H1 (cell line): ENCODE data around the gene PRDM1. TPM values are rescaled to one million over a fixed set of nuclear protein-coding genes. Genes with fewer than 3 reads are reported as not detected.
A peak's percentile ranks its signal among the peaks of the same experiment; 100 is the strongest.

Experiments used
- CTCF ChIA-PET: fragments of 300-600 bp; sonication (Branson Sonifier 250); formaldehyde crosslinking; loops from one replicate; lab custom pipeline; 2021; ENCODE audit not compliant: partially characterized antibody; lab: Charles Lee
- POLR2A ChIA-PET: fragments of 300-600 bp; sonication (Branson Sonifier 250); formaldehyde crosslinking; loops from one replicate; lab custom pipeline; 2021; ENCODE audit warnings: inconsistent platforms; ENCODE audit not compliant: partially characterized antibody; lab: Charles Lee
- DNase-seq, 2 experiments: peaks; one replicate each; pipeline versions ENCODE4 v3.0.0 to v3.0.0-alpha.2; 2010 to 2022; ENCODE audit warnings: low spot score in 2 of 2, low read depth in 1 of 2, mixed read lengths in 1 of 2
- FAIRE-seq: peaks from 2 replicates; lab custom pipeline; 2011; peaks lifted over from hg19 to GRCh38; lab: Jason Lieb, UNC
- H2AFZ ChIP-seq: 2 replicates; pipeline ENCODE4 v1.8.1; 2012; ENCODE audit warnings: low read length, inconsistent platforms
- H2AK5ac ChIP-seq: 2 replicates; pipeline ENCODE4 v1.6.1; 2013; ENCODE audit warnings: low read depth, low read length
- H2BK120ac ChIP-seq: replicated peaks from 2 replicates; pipeline ENCODE3; 2013; ENCODE audit warnings: low read depth, low read length, inconsistent platforms
- H2BK12ac ChIP-seq: 2 replicates; pipeline ENCODE4 v1.6.1; 2013; ENCODE audit warnings: low read depth, low read length
- H2BK15ac ChIP-seq: 2 replicates; pipeline ENCODE4 v1.6.1; 2013; ENCODE audit warnings: low read length
- H2BK20ac ChIP-seq: 2 replicates; pipeline ENCODE4 v1.6.1; 2013; ENCODE audit warnings: low read length
- H2BK5ac ChIP-seq: 2 replicates; pipeline ENCODE4 v1.6.1; 2013; ENCODE audit warnings: low read depth, low read length
- H3K14ac ChIP-seq: 2 replicates; pipeline ENCODE4 v1.6.1; 2013; ENCODE audit warnings: inconsistent platforms; ENCODE audit not compliant: insufficient read length
- H3K18ac ChIP-seq: 2 replicates; pipeline ENCODE4 v1.6.1; 2013; ENCODE audit warnings: low read length; ENCODE audit errors: extremely low read depth
- H3K23ac ChIP-seq: 2 replicates; pipeline ENCODE4 v1.6.1; 2013; ENCODE audit warnings: inconsistent platforms; ENCODE audit not compliant: insufficient read length
- H3K23me2 ChIP-seq: 2 replicates; pipeline ENCODE4 v1.6.1; 2013; ENCODE audit warnings: low read depth, low read length
- H3K27ac ChIP-seq: 2 replicates; pipeline ENCODE4 v1.6.1; 2011; ENCODE audit warnings: low read depth, low read length, inconsistent platforms
- H3K27me3 ChIP-seq, 4 experiments: replicated peaks in 1 of 4; 1 replicate in 1 of 4; 2 replicates in 3 of 4; pipeline versions ENCODE4 v1.6.1 to v1.8.1; 2011 to 2013; ENCODE audit warnings: low read length in 3 of 4, mild to moderate bottlenecking in 3 of 4, inconsistent platforms in 2 of 4, mixed read lengths in 2 of 4, moderate library complexity in 1 of 4; ENCODE audit not compliant: control insufficient read depth in 3 of 4, insufficient read depth in 3 of 4; ENCODE audit errors: extremely low read depth in 1 of 4
- H3K36me3 ChIP-seq, 4 experiments: 2 replicates each; pipeline versions ENCODE4 v1.6.1 to v1.8.1; 2011 to 2013; ENCODE audit warnings: mild to moderate bottlenecking in 4 of 4, low read length in 3 of 4, moderate library complexity in 2 of 4, control low read depth in 1 of 4, inconsistent platforms in 1 of 4; ENCODE audit not compliant: insufficient read depth in 4 of 4, control insufficient read depth in 2 of 4
- H3K4ac ChIP-seq: replicated peaks from 2 replicates; pipeline ENCODE3; 2013; ENCODE audit warnings: low read length, low read depth, mixed read lengths, inconsistent platforms; ENCODE audit not compliant: insufficient read length
- H3K4me1 ChIP-seq, 4 experiments: replicated peaks in 1 of 4; 1 replicate in 1 of 4; 2 replicates in 3 of 4; pipeline versions ENCODE4 v1.6.1 to v1.8.1; 2011 to 2013; ENCODE audit warnings: low read length in 3 of 4, inconsistent platforms in 2 of 4, mixed read lengths in 1 of 4; ENCODE audit not compliant: insufficient read depth in 4 of 4, control insufficient read depth in 3 of 4
- H3K4me2 ChIP-seq, 2 experiments: 2 replicates each; pipeline versions ENCODE4 v1.6.1 to v1.8.1; 2011 to 2013; ENCODE audit warnings: low read depth in 2 of 2, low read length in 2 of 2, control low read depth in 1 of 2, inconsistent platforms in 1 of 2, mild to moderate bottlenecking in 1 of 2; ENCODE audit not compliant: insufficient read depth in 1 of 2
- H3K4me3 ChIP-seq, 4 experiments: fragments of 200-600, 300-600 bp in 1 of 4; sonication (generic), shearing (Covaris generic), sonication (Bioruptor Twin) in 1 of 4; 2 replicates each; pipeline versions ENCODE4 v1.5.1 to v1.8.1; 2011 to 2016; ENCODE audit warnings: low read length in 4 of 4, low read depth in 3 of 4, control low read depth in 2 of 4, inconsistent platforms in 2 of 4, mild to moderate bottlenecking in 2 of 4, mixed read lengths in 1 of 4, moderate library complexity in 1 of 4; ENCODE audit not compliant: insufficient read depth in 2 of 4; ENCODE audit errors: extremely low read depth in 1 of 4
- H3K56ac ChIP-seq: replicated peaks from 2 replicates; pipeline ENCODE3; 2013; ENCODE audit warnings: low read depth, mild to moderate bottlenecking, mixed read lengths, low read length, inconsistent platforms; ENCODE audit not compliant: insufficient read length
- H3K79me1 ChIP-seq: 2 replicates; pipeline ENCODE4 v1.6.1; 2013; ENCODE audit warnings: low read depth, low read length, control low read depth
- H3K79me2 ChIP-seq, 2 experiments: 2 replicates each; pipeline versions ENCODE4 v1.6.1 to v1.8.1; 2012 to 2013; ENCODE audit warnings: low read length in 2 of 2, mild to moderate bottlenecking in 2 of 2, inconsistent platforms in 1 of 2; ENCODE audit not compliant: insufficient read depth in 2 of 2, control insufficient read depth in 1 of 2
- H3K9ac ChIP-seq, 4 experiments: replicated peaks in 1 of 4; 1 replicate in 1 of 4; 2 replicates in 3 of 4; pipeline versions ENCODE4 v1.6.1 to v1.8.1; 2011 to 2013; ENCODE audit warnings: low read depth in 3 of 4, low read length in 3 of 4, control low read depth in 2 of 4, mild to moderate bottlenecking in 2 of 4, moderate library complexity in 2 of 4, inconsistent platforms in 1 of 4; ENCODE audit errors: extremely low read depth in 1 of 4
- H3K9me3 ChIP-seq, 2 experiments: 2 replicates each; pipeline versions ENCODE4 v1.6.1 to v1.8.1; 2012 to 2013; ENCODE audit warnings: mild to moderate bottlenecking in 2 of 2, moderate library complexity in 2 of 2, control low read depth in 1 of 2, inconsistent platforms in 1 of 2, low read depth in 1 of 2, low read length in 1 of 2, mixed read lengths in 1 of 2; ENCODE audit not compliant: insufficient read depth in 2 of 2
- H4K20me1 ChIP-seq, 2 experiments: replicated peaks in 1 of 2; 2 replicates each; pipeline versions ENCODE3 to v1.8.1; 2011 to 2013; ENCODE audit warnings: inconsistent platforms in 2 of 2, low read length in 2 of 2, mild to moderate bottlenecking in 1 of 2; ENCODE audit not compliant: insufficient read depth in 2 of 2, control insufficient read depth in 1 of 2
- H4K5ac ChIP-seq: 2 replicates; pipeline ENCODE4 v1.6.1; 2013; ENCODE audit warnings: low read length, low read depth, mixed read lengths, inconsistent platforms; ENCODE audit not compliant: insufficient read length
- H4K8ac ChIP-seq: 2 replicates; pipeline ENCODE4 v1.8.0; 2013; ENCODE audit warnings: mild to moderate bottlenecking, moderate library complexity, low read length, inconsistent platforms; ENCODE audit not compliant: insufficient read depth; ENCODE audit errors: extremely low read depth
- H4K91ac ChIP-seq: replicated peaks from 2 replicates; pipeline ENCODE3; 2013; ENCODE audit warnings: low read length, mixed read lengths, inconsistent platforms; ENCODE audit not compliant: insufficient read length
- BACH1 ChIP-seq: IDR thresholded peaks from 2 replicates; pipeline ENCODE4 v1.6.1; 2012; ENCODE audit warnings: low read length, improper control_type of control experiment
- KDM4A ChIP-seq: IDR thresholded peaks from one replicate; pipeline ENCODE4 v1.7.1; 2012; ENCODE audit warnings: low read depth, mild to moderate bottlenecking, moderate library complexity, low read length, inconsistent platforms; ENCODE audit not compliant: severe bottlenecking
- NRF1 ChIP-seq: IDR thresholded peaks from 2 replicates; pipeline ENCODE4 v1.6.1; 2011; ENCODE audit warnings: mild to moderate bottlenecking, low read depth, low read length, improper control_type of control experiment
- RNF2 ChIP-seq: fragments of 200-900, 300-1000 bp; sonication (generic); IDR thresholded peaks from 2 replicates; pipeline ENCODE4 v1.7.1; 2016; ENCODE audit warnings: borderline replicate concordance, low read depth, mild to moderate bottlenecking, antibody characterized with exemption, low read length; ENCODE audit not compliant: poor library complexity, severe bottlenecking; ENCODE audit errors: missing control alignments
- SP1 ChIP-seq: IDR thresholded peaks from 2 replicates; pipeline ENCODE4 v1.6.1; 2011; ENCODE audit warnings: low read depth, low read length
- ZNF274 ChIP-seq: IDR thresholded peaks from 2 replicates; pipeline ENCODE4 v1.7.0; 2012; ENCODE audit warnings: low read length, borderline replicate concordance; ENCODE audit errors: extremely low read depth
- whole genome bisulfite sequencing, 2 experiments: shearing (Covaris generic) in 1 of 2; methylation state at CpG; one replicate each; pipeline versions ENCODE4 v1.1.6 to v1.1.7; 2013 to 2015; ENCODE audit warnings: low lambda C conversion rate in 2 of 2, mixed read lengths in 2 of 2, inconsistent platforms in 1 of 2, low coverage in 1 of 2, missing lambda C conversion rate in 1 of 2; ENCODE audit not compliant: insufficient replicate concordance in 2 of 2, insufficient coverage in 1 of 2, insufficient read length in 1 of 2; ENCODE audit errors: extremely low coverage in 1 of 2, missing lambda C conversion rate in 1 of 2; 5-methylcytosine and 5-hydroxymethylcytosine counted together
- polyA plus RNA-seq, 7 experiments: library from polyadenylated mRNA; depleted of rRNA in 3 of 7; stranded (reverse) in 5 of 7; unstranded in 2 of 7; fragments of >200 nt in 5 of 7; fragments of 200-250 nt in 2 of 7; gene quantifications; 1 replicate in 5 of 7; 2 replicates in 1 of 7; 4 replicates in 1 of 7; pipeline versions ENCODE4 v1.2.1 to v1.2.3, GENCODE V29; 2011 to 2013; ENCODE audit warnings: missing spikeins in 2 of 7, mixed read lengths in 2 of 7
- total RNA-seq: library from RNA; stranded (reverse); fragmentation: NEBNext Ultra II Directional; extraction: Animal tissue kit (Norgen Biotek cat#: 25700); gene quantifications from 2 replicates; pipeline ENCODE4 v1.2.1, GENCODE V29; 2021

Gene PRDM1
- total and polyA plus RNA-seq, 2 of the 8 experiments (the other 6 are each of a cell fraction or from before 2014, with no cell fraction given) = 0.21 to 0.74 TPM

DNA sequence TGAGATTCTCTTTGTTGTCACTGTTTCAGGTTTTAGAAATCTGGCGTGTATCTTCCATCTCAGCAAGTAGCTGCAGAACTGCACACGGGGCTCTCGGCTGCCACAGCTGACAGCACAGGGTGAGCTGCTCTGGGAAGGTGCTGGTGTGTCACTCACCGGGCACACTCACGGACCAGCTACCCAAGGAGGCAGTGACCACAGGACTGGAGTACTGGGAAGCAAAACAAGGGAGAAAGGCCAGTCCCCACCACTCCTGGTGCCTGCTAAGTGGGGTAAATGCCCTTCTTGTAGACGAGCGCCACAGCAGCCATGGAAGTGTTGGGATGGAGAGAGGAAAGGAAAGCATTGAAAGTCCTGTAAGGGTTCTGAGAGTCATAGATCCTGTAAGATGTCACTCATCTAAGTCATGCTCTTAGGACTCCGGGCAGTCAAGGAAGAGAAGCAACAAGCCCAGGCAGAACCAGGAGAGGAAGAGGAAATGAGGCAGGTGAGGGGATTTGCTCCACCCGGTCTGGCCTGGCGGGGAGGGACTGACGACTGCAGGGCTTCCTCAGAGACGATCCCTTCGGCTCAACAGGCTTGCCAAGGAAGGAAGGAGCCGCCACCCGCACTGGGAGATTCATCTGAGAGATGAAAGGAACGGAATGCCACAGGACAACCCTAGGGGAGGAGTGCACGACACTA, 48.1 kb downstream of the PRDM1 start:
- Histone ChIP-seq H3K27me3 (peaks cover 0 to 1% (median 0%) of the 10 kb centered on the region in 4 experiments; a peak in 1 of 7 replicates), H3K56ac (no peak overlapping the region), H3K79me2 (no peaks in the 10 kb centered on the region), H2BK120ac (no peak overlapping the region), H3K4me3 (no peak overlapping the region), H2BK20ac (no peak overlapping the region; the same call in 1 of the 2 replicates), H3K36me3 (no peaks in the 10 kb centered on the region), H3K23me2 (no peaks in the 10 kb centered on the region), H3K23ac (no peak overlapping the region), H3K4ac (no peak overlapping the region), H4K8ac (no peak overlapping the region), H2AK5ac (no peak overlapping the region), H3K4me1 (peaks cover 0 to 3% (median 0%) of the 10 kb centered on the region in 4 experiments; a peak in 1 of 7 replicates), H2BK5ac (0 out of 2 replicates have a peak overlapping the region, but pooled peaks have one; percentile 32), H3K18ac (no peak overlapping the region), H3K9ac (no peak overlapping the region), H2BK12ac (no peak overlapping the region; the same call in 1 of the 2 replicates), H3K4me2 (no peak overlapping the region), H3K27ac (no peak overlapping the region), H4K20me1 (no peaks in the 10 kb centered on the region), H4K5ac (no peak overlapping the region), H2AFZ (peak overlapping the region; percentile 90; the same call in 1 of the 2 replicates), H3K9me3 (no peaks in the 10 kb centered on the region), H2BK15ac (peak overlapping the region; percentile 74; the same call in 1 of the 2 replicates), H3K79me1 (no peaks in the 10 kb centered on the region), H4K91ac (no peak overlapping the region), H3K14ac (no peak overlapping the region)
- POLR2A ChIA-PET = no interaction called here
- WGBS, 2 experiments = 87% methylated on average over 16 of the region's 17 CpGs; no CpG with 5 or more reads in 1 of the 2 experiments
- FAIRE-seq = no peak
- TF ChIP-seq ZNF274 (no peak), RNF2 (no peak), BACH1 (no peak), SP1 (no peak), NRF1 (no peak), KDM4A (no peak)
- CTCF ChIA-PET = interaction anchor here (0.7 to 1.1 kb wide), 3 partner anchors 10 to 89 kb away, joined by 3 to 4 read pairs (median 3); no protein-coding TSS in a partner anchor
- no peak for DNase-seq
